OCI-M2 (cell line): ENCODE results near the gene COL12A1.

Experiments used
- DNase-seq: peaks from one replicate; lab custom pipeline; 2025; ENCODE audit not compliant: unreplicated experiment; lab: John Stamatoyannopoulos, UW

The COL12A1 gene

GRCh38 chr6:75106426-75106825 is 99.4 kb downstream of the COL12A1 start:
- DNase-seq = no peak

- no peak for DNase-seq
These were observed 102.4 kb downstream of the COL12A1 start for GRCh38 chr6:75103431-75103830.

DNA sequence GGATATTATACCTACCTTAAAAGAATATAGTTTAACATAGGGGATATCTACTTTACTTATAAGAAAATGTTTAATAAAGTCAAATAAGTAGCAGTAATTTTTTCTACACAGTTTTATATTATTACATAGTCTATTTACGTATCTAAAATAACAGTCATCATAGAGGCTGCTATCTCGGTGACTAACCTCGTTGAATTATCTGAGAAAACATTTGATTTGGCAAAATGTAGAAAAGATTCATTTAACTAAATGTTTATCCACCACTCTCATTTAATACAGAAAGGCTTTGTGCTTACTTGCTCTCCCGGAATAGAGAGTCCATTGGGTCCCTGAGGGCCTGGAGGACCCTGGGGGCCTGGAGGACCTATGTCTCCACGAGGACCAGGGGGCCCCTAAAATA is 103.6 kb downstream of the COL12A1 start:
- no peak for DNase-seq

GRCh38 chr6:75101896-75102295 is 104.0 kb downstream of the COL12A1 start:
- no peak for DNase-seq

DNA sequence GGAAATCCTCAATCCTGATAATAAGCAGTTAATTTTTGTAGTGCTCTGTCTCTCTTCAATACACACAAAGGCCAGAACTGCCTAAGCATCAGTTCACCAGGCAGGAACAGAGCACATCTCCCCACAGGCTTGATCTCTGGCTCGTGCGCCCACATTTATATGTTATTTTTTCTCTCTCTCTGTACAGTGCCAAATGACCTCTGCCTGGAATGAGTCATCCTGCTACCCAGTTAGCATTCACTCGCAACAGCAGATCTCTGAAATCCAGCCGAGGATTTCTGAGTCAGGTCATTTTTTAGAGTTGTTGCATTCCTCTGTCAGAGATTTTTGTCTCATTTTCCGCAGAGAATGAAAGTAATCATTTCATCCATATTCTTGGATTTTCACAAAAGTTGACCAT is 107.1 kb downstream of the COL12A1 start:
- DNase-seq = no peak

DNA sequence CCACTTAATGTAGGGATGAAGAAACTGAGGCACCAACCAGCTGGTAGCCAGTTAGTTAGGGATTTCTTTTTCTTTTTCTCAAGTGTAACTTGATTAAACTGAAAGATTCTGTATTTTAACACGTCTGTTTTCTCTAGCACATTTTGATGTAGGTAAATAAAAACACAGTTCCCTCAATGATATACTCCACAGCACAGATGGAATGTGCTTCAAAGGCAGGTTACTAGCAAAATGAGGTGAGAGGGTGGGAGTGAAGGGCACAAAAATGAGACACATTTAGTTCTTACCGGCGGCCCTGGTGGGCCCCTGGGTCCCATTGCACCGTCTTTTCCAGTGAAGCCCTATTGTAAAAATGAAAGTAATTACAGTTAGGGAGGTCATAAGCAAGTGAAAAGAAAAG is 108.9 kb downstream of the COL12A1 start:
- DNase-seq = no peak

- no peak for DNase-seq
These were observed 111.1 kb downstream of the COL12A1 start for GRCh38 chr6:75094614-75095200.

GRCh38 chr6:75091467-75092190 is 114.2 kb downstream of the COL12A1 start:
- no peak for DNase-seq

DNA sequence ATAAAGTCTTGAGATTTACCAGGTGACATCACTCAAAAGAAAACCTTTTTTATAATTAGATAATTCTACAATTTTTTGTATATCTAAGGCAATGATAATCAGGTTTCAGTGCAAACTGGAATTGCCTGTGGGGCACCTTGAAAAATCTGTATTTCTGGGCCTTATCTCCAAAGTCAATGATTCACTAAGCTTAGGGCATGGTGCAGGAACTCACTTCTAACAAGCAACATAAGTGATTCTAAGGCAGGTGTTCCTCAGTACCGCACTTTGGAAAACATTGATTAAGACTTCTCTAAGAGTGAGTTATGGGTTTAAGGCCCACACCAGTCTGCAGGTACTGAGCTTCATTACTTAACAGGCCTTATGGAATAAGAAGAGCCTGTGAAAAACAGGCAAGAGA is 115.3 kb downstream of the COL12A1 start:
- DNase-seq = no peak

DNA sequence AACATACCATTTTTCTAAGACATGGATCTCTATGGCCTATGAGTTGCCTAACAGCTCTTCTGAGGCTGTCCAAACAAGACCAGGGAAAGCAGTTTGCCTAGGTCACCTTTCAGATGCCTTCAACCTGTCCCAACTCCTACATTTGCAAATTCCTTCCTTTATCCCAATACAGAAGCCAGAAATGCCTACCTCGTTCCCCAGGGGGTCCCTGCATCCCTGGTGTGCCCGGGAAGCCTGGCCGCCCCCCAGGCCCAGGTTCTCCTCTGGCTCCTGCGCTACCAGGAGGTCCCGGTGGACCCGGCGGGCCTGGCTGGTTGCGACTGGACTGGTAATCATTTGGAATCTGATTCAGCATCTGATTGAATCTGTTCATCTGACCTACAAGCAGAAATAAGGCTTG is 115.9 kb downstream of the COL12A1 start:
- DNase-seq = no peak

GRCh38 chr6:75089151-75089897 is 116.5 kb downstream of the COL12A1 start:
- DNase-seq = no peak

GRCh38 chr6:75085931-75086635 is 119.8 kb downstream of the COL12A1 start:
- no peak for DNase-seq

DNA sequence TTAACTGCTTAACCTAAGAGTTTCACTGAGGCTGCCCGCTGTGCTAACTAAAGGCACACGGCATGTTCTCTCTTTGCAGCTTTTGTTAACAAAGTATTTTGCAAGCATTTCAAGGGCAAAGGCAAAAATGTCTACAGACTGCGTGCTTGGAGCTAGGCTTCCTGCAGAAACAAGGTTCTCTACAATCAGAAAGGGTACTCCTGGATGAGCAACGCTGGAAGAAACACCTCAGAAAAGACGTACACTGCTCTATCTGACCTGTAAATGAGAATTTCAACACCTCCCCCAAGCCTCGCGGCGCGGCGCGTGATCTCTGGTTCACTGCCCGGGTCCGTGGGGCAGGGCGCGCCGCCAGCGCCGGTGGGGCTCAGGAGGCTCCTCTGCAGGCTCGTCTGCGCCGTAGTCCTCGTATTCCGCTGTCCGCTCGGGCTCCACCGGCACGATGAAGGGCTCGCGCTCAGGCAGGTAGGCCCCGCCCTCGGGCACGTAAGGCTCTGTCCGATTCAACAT is 120.9 kb downstream of the COL12A1 start:
- no peak for DNase-seq

- DNase-seq = no peak
These were observed 121.8 kb downstream of the COL12A1 start for GRCh38 chr6:75084018-75084417.

GRCh38 chr6:75081921-75082320 is 123.9 kb downstream of the COL12A1 start:
- DNase-seq = no peak

- no peak for DNase-seq
These were observed 124.8 kb downstream of the COL12A1 start for GRCh38 chr6:75081047-75081446.

DNA sequence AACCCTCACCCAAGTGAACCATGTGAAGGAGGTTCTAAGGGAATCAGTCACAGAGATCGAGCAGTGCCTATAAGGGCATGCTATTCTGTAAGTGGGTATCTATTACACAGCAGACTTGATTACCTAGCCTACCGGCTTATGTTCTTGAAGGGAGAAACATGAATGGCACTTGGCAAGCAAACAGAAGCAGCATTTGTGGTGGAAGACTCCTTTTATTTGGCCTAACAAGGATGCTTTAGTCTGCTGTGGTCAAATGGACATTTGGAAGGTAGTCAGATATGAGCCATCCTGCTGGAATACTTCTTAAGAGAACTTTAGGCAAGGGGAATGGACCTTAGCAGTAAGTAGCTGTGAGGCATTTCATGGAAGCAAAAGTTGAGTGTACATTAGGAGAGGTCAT is 126.3 kb downstream of the COL12A1 start:
- no peak for DNase-seq

- no peak for DNase-seq
These were observed 128.2 kb downstream of the COL12A1 start for GRCh38 chr6:75077701-75078100.

DNA sequence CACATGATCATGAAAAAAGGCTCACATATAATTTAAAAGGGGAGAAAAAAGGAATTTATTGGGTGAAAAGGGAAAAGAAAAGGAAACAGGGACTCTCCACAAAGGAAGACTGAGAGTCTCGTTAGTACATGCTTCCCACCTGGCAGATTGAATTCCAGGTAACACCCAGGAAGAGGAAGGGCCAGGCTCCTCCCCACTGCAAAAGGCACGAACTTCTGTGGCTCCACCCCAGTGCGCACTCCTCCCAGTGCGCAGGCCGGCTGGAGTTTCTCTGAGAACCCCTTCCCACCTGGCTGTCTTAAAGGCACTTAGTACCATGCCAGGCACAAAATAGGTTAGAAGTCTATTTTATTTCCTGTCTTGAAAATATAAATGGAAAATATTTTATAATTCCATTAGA is 129.8 kb downstream of the COL12A1 start:
- DNase-seq = no peak

DNA sequence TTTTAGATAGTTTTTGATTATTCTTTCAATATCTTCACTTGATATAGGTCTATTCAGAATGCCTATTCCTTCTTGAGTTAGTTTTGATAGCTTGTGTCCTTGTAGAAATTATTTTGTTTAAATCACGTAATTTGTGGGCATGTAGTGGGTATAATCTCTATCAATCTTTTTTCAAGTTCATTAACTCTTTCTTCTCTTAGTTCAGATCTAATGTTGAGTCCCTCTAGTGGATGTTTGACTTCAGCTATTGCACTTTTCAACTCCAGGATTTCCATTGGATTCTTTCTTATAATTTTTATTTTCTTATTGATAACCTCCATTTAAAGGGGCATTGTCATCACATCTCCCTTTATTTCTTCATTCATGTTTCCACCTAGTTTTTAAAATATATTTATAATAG is 135.6 kb downstream of the COL12A1 start:
- DNase-seq = no peak

DNA sequence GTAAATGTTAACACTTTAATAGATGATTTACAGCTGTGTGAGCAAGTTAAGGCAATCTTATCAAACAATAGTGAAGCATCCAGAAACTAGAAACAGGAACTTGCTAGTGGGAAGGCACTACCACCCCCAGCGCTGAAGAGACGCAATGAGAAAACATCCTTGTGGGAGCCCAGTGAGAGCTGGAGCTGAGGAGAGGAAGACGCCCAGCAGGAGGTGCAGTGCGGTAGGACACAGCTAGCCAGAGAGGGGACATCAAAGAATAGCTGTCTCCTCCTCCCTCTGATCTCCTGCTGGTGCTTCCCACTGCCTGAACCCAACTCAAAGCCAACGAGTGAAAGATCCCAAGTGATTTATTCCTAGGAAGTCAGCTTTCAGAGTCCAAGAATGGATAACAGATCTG is 140.3 kb downstream of the COL12A1 start:
- DNase-seq = no peak
